Mucosa of stomach (tissue), 1 donor: Measurements from ENCODE around the gene ATN1.
A peak's percentile ranks its signal among the peaks of the same experiment; 100 is the strongest.

ENCODE experiments used
- H3K27me3 ChIP-seq: one replicate; pipeline ENCODE4 v1.7.0; 2013; ENCODE audit warnings: mild to moderate bottlenecking, low read length; ENCODE audit not compliant: control insufficient read depth, insufficient read depth
- H3K36me3 ChIP-seq: one replicate; pipeline ENCODE4 v1.7.0; 2013; ENCODE audit warnings: low read length; ENCODE audit not compliant: control insufficient read depth, insufficient read depth
- H3K4me1 ChIP-seq: one replicate; pipeline ENCODE4 v1.7.0; 2013; ENCODE audit warnings: mild to moderate bottlenecking, low read length; ENCODE audit not compliant: control insufficient read depth, insufficient read depth
- H3K4me3 ChIP-seq: one replicate; pipeline ENCODE4 v1.7.0; 2013; ENCODE audit warnings: low read length
- H3K9ac ChIP-seq: one replicate; pipeline ENCODE4 v1.7.0; 2013; ENCODE audit warnings: mild to moderate bottlenecking, low read length, moderate library complexity
- H3K9me3 ChIP-seq: one replicate; pipeline ENCODE4 v1.7.0; 2013; ENCODE audit warnings: mild to moderate bottlenecking, low read length, moderate library complexity; ENCODE audit not compliant: control insufficient read depth
- donor health status: Pancreatic carcinoma.

ATN1 gene

GRCh38 chr12:6966351-6966750, 38.6 kb downstream of the ATN1 start:
- Histone ChIP-seq H3K27me3 (no peaks in the 10 kb centered on the region), H3K9me3 (no peaks in the 10 kb centered on the region), H3K36me3 (peaks cover 21% of the 10 kb centered on the region), H3K9ac (peak overlapping the region; percentile 13), H3K4me3 (no peak overlapping the region), H3K4me1 (peaks cover 58% of the 10 kb centered on the region)

- Histone ChIP-seq H3K9me3 (no peaks in the 10 kb centered on the region), H3K27me3 (no peaks in the 10 kb centered on the region), H3K36me3 (peaks cover 21% of the 10 kb centered on the region), H3K4me1 (peaks cover 48% of the 10 kb centered on the region), H3K4me3 (no peak overlapping the region), H3K9ac (peak overlapping the region; percentile 75)
Measured at GRCh38 chr12:6967651-6968100, 39.9 kb downstream of the ATN1 start.

- no peaks in the 10 kb centered on the region for H3K9me3 ChIP-seq
- no peaks in the 10 kb centered on the region for H3K27me3 ChIP-seq
- H3K4me1 ChIP-seq, result peaks cover 48% of the 10 kb centered on the region
- H3K36me3 ChIP-seq, result peaks cover 21% of the 10 kb centered on the region
- H3K9ac ChIP-seq, result peak overlapping the region; percentile 75
- H3K4me3 ChIP-seq, result no peak overlapping the region
Measured at GRCh38 chr12:6968426-6968825, 40.7 kb downstream of the ATN1 start.

- Histone ChIP-seq H3K9ac (peak overlapping the region; percentile 75), H3K4me1 (peaks cover 39% of the 10 kb centered on the region), H3K36me3 (peaks cover 18% of the 10 kb centered on the region), H3K9me3 (no peaks in the 10 kb centered on the region), H3K4me3 (peak overlapping the region; percentile 75), H3K27me3 (no peaks in the 10 kb centered on the region)
Measured at GRCh38 chr12:6970096-6970527, 42.4 kb downstream of the ATN1 start.

GRCh38 chr12:6974180-6974579, 46.4 kb downstream of the ATN1 start:
- no peak overlapping the region for H3K4me3 ChIP-seq
- H3K4me1 ChIP-seq, result peaks cover 7% of the 10 kb centered on the region
- peaks cover 19% of the 10 kb centered on the region for H3K36me3 ChIP-seq
- H3K9me3 ChIP-seq, result no peaks in the 10 kb centered on the region
- no peaks in the 10 kb centered on the region for H3K27me3 ChIP-seq
- no peak overlapping the region for H3K9ac ChIP-seq

- Histone ChIP-seq H3K4me1 (peaks cover 13% of the 10 kb centered on the region), H3K9me3 (no peaks in the 10 kb centered on the region), H3K4me3 (no peak overlapping the region), H3K9ac (no peak overlapping the region), H3K27me3 (no peaks in the 10 kb centered on the region), H3K36me3 (peaks cover 19% of the 10 kb centered on the region)
Measured at GRCh38 chr12:6975297-6976032, 47.7 kb downstream of the ATN1 start.

GRCh38 chr12:6977653-6978052, 49.9 kb downstream of the ATN1 start:
- peaks cover 19% of the 10 kb centered on the region for H3K36me3 ChIP-seq
- H3K9me3 ChIP-seq, result no peaks in the 10 kb centered on the region
- H3K27me3 ChIP-seq, result no peaks in the 10 kb centered on the region
- H3K9ac ChIP-seq, result no peak overlapping the region
- no peak overlapping the region for H3K4me3 ChIP-seq
- peaks cover 35% of the 10 kb centered on the region for H3K4me1 ChIP-seq

GRCh38 chr12:6978188-6978587, 50.4 kb downstream of the ATN1 start:
- Histone ChIP-seq H3K27me3 (no peaks in the 10 kb centered on the region), H3K4me1 (peaks cover 35% of the 10 kb centered on the region), H3K36me3 (peaks cover 19% of the 10 kb centered on the region), H3K4me3 (no peak overlapping the region), H3K9me3 (no peaks in the 10 kb centered on the region), H3K9ac (no peak overlapping the region)

- Histone ChIP-seq H3K9ac (no peak overlapping the region), H3K4me3 (no peak overlapping the region), H3K27me3 (no peaks in the 10 kb centered on the region), H3K36me3 (peaks cover 19% of the 10 kb centered on the region), H3K4me1 (peaks cover 35% of the 10 kb centered on the region), H3K9me3 (no peaks in the 10 kb centered on the region)
Measured at GRCh38 chr12:6978611-6979011, 50.9 kb downstream of the ATN1 start.

- Histone ChIP-seq H3K36me3 (peaks cover 19% of the 10 kb centered on the region), H3K27me3 (no peaks in the 10 kb centered on the region), H3K9me3 (no peaks in the 10 kb centered on the region), H3K9ac (no peak overlapping the region), H3K4me3 (no peak overlapping the region), H3K4me1 (peaks cover 35% of the 10 kb centered on the region)
Measured at GRCh38 chr12:6979021-6979420, 51.3 kb downstream of the ATN1 start.

- peaks cover 35% of the 10 kb centered on the region for H3K4me1 ChIP-seq
- no peaks in the 10 kb centered on the region for H3K27me3 ChIP-seq
- peaks cover 19% of the 10 kb centered on the region for H3K36me3 ChIP-seq
- no peak overlapping the region for H3K4me3 ChIP-seq
- no peaks in the 10 kb centered on the region for H3K9me3 ChIP-seq
- H3K9ac ChIP-seq, result no peak overlapping the region
Measured at GRCh38 chr12:6979453-6979852, 51.7 kb downstream of the ATN1 start.

- peaks cover 19% of the 10 kb centered on the region for H3K36me3 ChIP-seq
- H3K4me3 ChIP-seq, result no peak overlapping the region
Measured at GRCh38 chr12:6980075-6980474, 52.3 kb downstream of the ATN1 start.

More at GRCh38 chr12:6980075-6980474, 52.3 kb downstream of the ATN1 start:
- Histone ChIP-seq H3K9ac (no peak overlapping the region), H3K9me3 (no peaks in the 10 kb centered on the region), H3K4me1 (peaks cover 35% of the 10 kb centered on the region), H3K27me3 (no peaks in the 10 kb centered on the region)
